Measurements from ENCODE around the gene ELK1.
A peak's percentile ranks its signal among the peaks of the same experiment; 100 is the strongest.

Gene ELK1

GRCh38 chrX:47661539-47661938, 11.2 kb upstream of the ELK1 start:
- Histone ChIP-seq H3K9ac (ENCODE audit: low read length) (no peak overlapping the region), H3K27me3 (ENCODE audit: low read length) (no peaks in the 10 kb centered on the region), H3K4me3 (ENCODE audit: insufficient read depth, low read length, poor library complexity, severe bottlenecking) (no peak overlapping the region), H3F3A (ENCODE audit: insufficient read depth) (no peaks in the 10 kb centered on the region), H2AFZ (ENCODE audit: low read depth, low read length, severe bottlenecking) (no peak overlapping the region), H4K20me1 (ENCODE audit: low read depth, low read length) (no peaks in the 10 kb centered on the region), H3K4me2 (ENCODE audit: low read depth, low read length, poor library complexity, severe bottlenecking) (no peak overlapping the region), H3K36me3 (ENCODE audit: low read length) (no peaks in the 10 kb centered on the region), H3K9me3 (ENCODE audit: insufficient read depth, low read length) (no peaks in the 10 kb centered on the region), H3K27ac (ENCODE audit: low read depth, low read length) (no peak overlapping the region), H3K79me2 (ENCODE audit: insufficient read depth, low read length) (peaks cover 7% of the 10 kb centered on the region; the same call in 1 of the 2 replicates), H3K9me2 (replicated peaks; ENCODE audit: insufficient read depth, low read length) (no peaks in the 10 kb centered on the region)
- TF ChIP-seq EZH2phosphoT487 (conservative IDR thresholded peaks at IDR 0.05; ENCODE audit: low read length) (no peak), CTCF (IDR thresholded peaks at IDR 0.05; ENCODE audit: insufficient read depth, low read length, poor library complexity, severe bottlenecking) (no peak)

- H3K79me2 ChIP-seq (ENCODE audit: insufficient read depth, low read length) = peaks cover 7% of the 10 kb centered on the region; the same call in 1 of the 2 replicates
- TF ChIP-seq CTCF (IDR thresholded peaks at IDR 0.05; ENCODE audit: insufficient read depth, low read length, poor library complexity, severe bottlenecking) = no peak
- no peak for TF ChIP-seq EZH2phosphoT487 (conservative IDR thresholded peaks at IDR 0.05; ENCODE audit: low read length)
- peak overlapping the region; percentile 60 for H3K4me2 ChIP-seq (ENCODE audit: low read depth, low read length, poor library complexity, severe bottlenecking)
- H2AFZ ChIP-seq (ENCODE audit: low read depth, low read length, severe bottlenecking) = peak overlapping the region; percentile 82
- no peaks in the 10 kb centered on the region for H4K20me1 ChIP-seq (ENCODE audit: low read depth, low read length)
- no peaks in the 10 kb centered on the region for H3K27me3 ChIP-seq (ENCODE audit: low read length)
- no peaks in the 10 kb centered on the region for H3K9me2 ChIP-seq (replicated peaks; ENCODE audit: insufficient read depth, low read length)
- no peaks in the 10 kb centered on the region for H3F3A ChIP-seq (ENCODE audit: insufficient read depth)
- H3K36me3 ChIP-seq (ENCODE audit: low read length) = no peaks in the 10 kb centered on the region
- no peaks in the 10 kb centered on the region for H3K9me3 ChIP-seq (ENCODE audit: insufficient read depth, low read length)
- peak overlapping the region; percentile 87 for H3K27ac ChIP-seq (ENCODE audit: low read depth, low read length)
- H3K9ac ChIP-seq (ENCODE audit: low read length) = peak overlapping the region; percentile 73; the same call in 1 of the 2 replicates
- peak overlapping the region; percentile 82 for H3K4me3 ChIP-seq (ENCODE audit: insufficient read depth, low read length, poor library complexity, severe bottlenecking)
These were observed 9.0 kb upstream of the ELK1 start for GRCh38 chrX:47659421-47659726.

- Histone ChIP-seq H4K20me1 (ENCODE audit: low read depth, low read length) (no peaks in the 10 kb centered on the region), H3K4me3 (ENCODE audit: insufficient read depth, low read length, poor library complexity, severe bottlenecking) (peak within 1 kb of the TSS; percentile 82), H3K4me2 (ENCODE audit: low read depth, low read length, poor library complexity, severe bottlenecking) (peak within 1 kb of the TSS; percentile 96), H3K36me3 (ENCODE audit: low read length) (no peaks in the 10 kb centered on the region), H3K79me2 (ENCODE audit: insufficient read depth, low read length) (peaks cover 7% of the 10 kb centered on the region; the same call in 1 of the 2 replicates), H3F3A (ENCODE audit: insufficient read depth) (no peaks in the 10 kb centered on the region), H2AFZ (ENCODE audit: low read depth, low read length, severe bottlenecking) (peak within 1 kb of the TSS; percentile 82), H3K9ac (ENCODE audit: low read length) (peak within 1 kb of the TSS; percentile 73), H3K27me3 (ENCODE audit: low read length) (no peaks in the 10 kb centered on the region), H3K27ac (ENCODE audit: low read depth, low read length) (peak within 1 kb of the TSS; percentile 87), H3K9me3 (ENCODE audit: insufficient read depth, low read length) (no peaks in the 10 kb centered on the region), H3K9me2 (replicated peaks; ENCODE audit: insufficient read depth, low read length) (no peaks in the 10 kb centered on the region)
- TF ChIP-seq EZH2phosphoT487 (conservative IDR thresholded peaks at IDR 0.05; ENCODE audit: low read length) = no peak
- TF ChIP-seq CTCF (IDR thresholded peaks at IDR 0.05; ENCODE audit: insufficient read depth, low read length, poor library complexity, severe bottlenecking) = no peak
These were observed 8.5 kb upstream of the ELK1 start, which contains the start of gene UXT for GRCh38 chrX:47658684-47659420. UXT (minus strand) TSS chrX:47659180; CDS start chrX:47658927, 253 bp downstream.
